GM12872 (cell line): ENCODE measurements around the gene RANBP10.

Experiments used
- CTCF ChIP-seq: IDR thresholded peaks from 3 replicates; pipeline ENCODE4 v1.5.1; 2011; ENCODE audit warnings: low read depth, mild to moderate bottlenecking, low read length, moderate library complexity; ENCODE audit not compliant: insufficient read depth

RANBP10 gene

GRCh38 chr16:67820608-67821259, 14.4 kb upstream of the RANBP10 start:
- no peak for TF ChIP-seq CTCF

GRCh38 chr16:67814567-67814966, 8.2 kb upstream of the RANBP10 start:
- no peak for TF ChIP-seq CTCF

- TF ChIP-seq CTCF, result no peak
Measured at GRCh38 chr16:67811899-67812298, 5.5 kb upstream of the RANBP10 start.

GRCh38 chr16:67807148-67807682, 855 bp upstream of the RANBP10 start:
- TF ChIP-seq CTCF, result no peak

- no peak for TF ChIP-seq CTCF
Measured at GRCh38 chr16:67805718-67806427, 487 bp downstream of the RANBP10 start.

- no peak for TF ChIP-seq CTCF
Measured at GRCh38 chr16:67804853-67805542, 1.4 kb downstream of the RANBP10 start.

GRCh38 chr16:67803894-67804293, 2.5 kb downstream of the RANBP10 start:
- TF ChIP-seq CTCF, result no peak
